ENCODE measurements around the gene TM2D3.

TM2D3 gene

GRCh38 chr15:101620671-101621070 lies 31.5 kb downstream of the TM2D3 start:
- no peak for DNase-seq

GRCh38 chr15:101619615-101619865 lies 32.6 kb downstream of the TM2D3 start:
- DNase-seq = no peak

GRCh38 chr15:101618851-101619614 lies 33.1 kb downstream of the TM2D3 start:
- peak in 1 of 2 donors; percentile 80 for DNase-seq

- no peak for DNase-seq
Observed at GRCh38 chr15:101618076-101618475, 34.1 kb downstream of the TM2D3 start.

GRCh38 chr15:101617390-101617965 lies 34.7 kb downstream of the TM2D3 start:
- no peak for DNase-seq

GRCh38 chr15:101615986-101616848 lies 36.0 kb downstream of the TM2D3 start:
- DNase-seq = no peak

- DNase-seq = no peak
Observed at GRCh38 chr15:101615414-101615985, 36.7 kb downstream of the TM2D3 start.

- DNase-seq = no peak
Observed at GRCh38 chr15:101614761-101615160, 37.4 kb downstream of the TM2D3 start.

- DNase-seq = no peak
Observed at GRCh38 chr15:101614001-101614585, 38.1 kb downstream of the TM2D3 start.

- DNase-seq = no peak
Observed at GRCh38 chr15:101613130-101614000, 38.8 kb downstream of the TM2D3 start.

GRCh38 chr15:101612676-101613075 lies 39.5 kb downstream of the TM2D3 start:
- no peak for DNase-seq

- DNase-seq = no peak
Observed at GRCh38 chr15:101611580-101612299, 40.4 kb downstream of the TM2D3 start.

GRCh38 chr15:101611007-101611406 lies 41.2 kb downstream of the TM2D3 start:
- no peak for DNase-seq

- DNase-seq = no peak
Observed at GRCh38 chr15:101610611-101611000, 41.6 kb downstream of the TM2D3 start.

- no peak for DNase-seq
Observed at GRCh38 chr15:101609742-101610610, 42.2 kb downstream of the TM2D3 start.

GRCh38 chr15:101608201-101608600 lies 44.0 kb downstream of the TM2D3 start:
- no peak for DNase-seq

- DNase-seq = no peak
Observed at GRCh38 chr15:101607108-101607507, 45.1 kb downstream of the TM2D3 start.

- no peak for DNase-seq
Observed at GRCh38 chr15:101604124-101604874, 47.9 kb downstream of the TM2D3 start.

GRCh38 chr15:101602801-101603200 lies 49.4 kb downstream of the TM2D3 start:
- DNase-seq = no peak

GRCh38 chr15:101600035-101600434 lies 52.1 kb downstream of the TM2D3 start:
- DNase-seq = no peak
